ENCODE results near the gene SOS2.

SOS2 gene

GRCh38 chr14:50086321-50086711 is 145.1 kb downstream of the SOS2 start:
- Histone ChIP-seq H2AFZ (ENCODE audit: low read depth, low read length, severe bottlenecking) (peak overlapping the region; percentile 55), H3K36me3 (ENCODE audit: low read length) (no peaks in the 10 kb centered on the region), H3K9me3 (ENCODE audit: insufficient read depth, low read length) (no peaks in the 10 kb centered on the region), H3K9ac (ENCODE audit: low read length) (no peak overlapping the region), H3K27ac (ENCODE audit: low read depth, low read length) (0 out of 2 replicates have a peak overlapping the region, but pooled peaks have one; percentile 7), H3K9me2 (replicated peaks; ENCODE audit: insufficient read depth, low read length) (no peaks in the 10 kb centered on the region), H3K27me3 (ENCODE audit: low read length) (no peaks in the 10 kb centered on the region), H3K4me2 (ENCODE audit: low read depth, low read length, poor library complexity, severe bottlenecking) (peak overlapping the region; percentile 37), H4K20me1 (ENCODE audit: low read depth, low read length) (no peaks in the 10 kb centered on the region), H3K79me2 (ENCODE audit: insufficient read depth, low read length) (no peaks in the 10 kb centered on the region), H3K4me3 (ENCODE audit: insufficient read depth, low read length, poor library complexity, severe bottlenecking) (no peak overlapping the region), H3F3A (ENCODE audit: insufficient read depth) (no peaks in the 10 kb centered on the region)
- TF ChIP-seq CTCF (IDR thresholded peaks at IDR 0.05; ENCODE audit: insufficient read depth, low read length, poor library complexity, severe bottlenecking) (no peak), EZH2phosphoT487 (conservative IDR thresholded peaks at IDR 0.05; ENCODE audit: low read length) (no peak)

- Histone ChIP-seq H3K9me3 (ENCODE audit: insufficient read depth, low read length) (no peaks in the 10 kb centered on the region), H4K20me1 (ENCODE audit: low read depth, low read length) (no peaks in the 10 kb centered on the region), H3K9ac (ENCODE audit: low read length) (no peak overlapping the region)
Measured at GRCh38 chr14:50085570-50086320, 145.6 kb downstream of the SOS2 start.

GRCh38 chr14:50084666-50085065 is 146.7 kb downstream of the SOS2 start:
- Histone ChIP-seq H2AFZ (ENCODE audit: low read depth, low read length, severe bottlenecking) (no peak overlapping the region), H3K27ac (ENCODE audit: low read depth, low read length) (no peak overlapping the region), H3K79me2 (ENCODE audit: insufficient read depth, low read length) (no peaks in the 10 kb centered on the region), H3K9me2 (replicated peaks; ENCODE audit: insufficient read depth, low read length) (no peaks in the 10 kb centered on the region), H3K4me2 (ENCODE audit: low read depth, low read length, poor library complexity, severe bottlenecking) (no peak overlapping the region), H3K9me3 (ENCODE audit: insufficient read depth, low read length) (no peaks in the 10 kb centered on the region), H3K4me3 (ENCODE audit: insufficient read depth, low read length, poor library complexity, severe bottlenecking) (no peak overlapping the region), H4K20me1 (ENCODE audit: low read depth, low read length) (no peaks in the 10 kb centered on the region), H3K27me3 (ENCODE audit: low read length) (no peaks in the 10 kb centered on the region), H3K9ac (ENCODE audit: low read length) (no peak overlapping the region), H3F3A (ENCODE audit: insufficient read depth) (no peaks in the 10 kb centered on the region), H3K36me3 (ENCODE audit: low read length) (no peaks in the 10 kb centered on the region)
- TF ChIP-seq CTCF (IDR thresholded peaks at IDR 0.05; ENCODE audit: insufficient read depth, low read length, poor library complexity, severe bottlenecking) (no peak), EZH2phosphoT487 (conservative IDR thresholded peaks at IDR 0.05; ENCODE audit: low read length) (no peak)

More at GRCh38 chr14:50085570-50086320, 145.6 kb downstream of the SOS2 start:
- Histone ChIP-seq H3K36me3 (ENCODE audit: low read length) (no peaks in the 10 kb centered on the region), H3K9me2 (replicated peaks; ENCODE audit: insufficient read depth, low read length) (no peaks in the 10 kb centered on the region), H3K27ac (ENCODE audit: low read depth, low read length) (0 out of 2 replicates have a peak overlapping the region, but pooled peaks have one; percentile 7), H2AFZ (ENCODE audit: low read depth, low read length, severe bottlenecking) (peak overlapping the region; percentile 55), H3K4me3 (ENCODE audit: insufficient read depth, low read length, poor library complexity, severe bottlenecking) (no peak overlapping the region), H3K79me2 (ENCODE audit: insufficient read depth, low read length) (no peaks in the 10 kb centered on the region), H3K27me3 (ENCODE audit: low read length) (no peaks in the 10 kb centered on the region), H3F3A (ENCODE audit: insufficient read depth) (no peaks in the 10 kb centered on the region), H3K4me2 (ENCODE audit: low read depth, low read length, poor library complexity, severe bottlenecking) (peak overlapping the region; percentile 37)
- no peak for TF ChIP-seq EZH2phosphoT487 (conservative IDR thresholded peaks at IDR 0.05; ENCODE audit: low read length)
- TF ChIP-seq CTCF (IDR thresholded peaks at IDR 0.05; ENCODE audit: insufficient read depth, low read length, poor library complexity, severe bottlenecking) = no peak

Data from SU-DHL-6 (cell line).